GM12892 (cell line): ENCODE results near the gene MAP2K3.

Source experiments
- POLR2A ChIP-seq: IDR thresholded peaks from 2 replicates; pipeline ENCODE4 v1.6.1; 2011; ENCODE audit warnings: low read depth, low read length, control low read depth
- POLR2AphosphoS5 ChIP-seq: IDR thresholded peaks from 2 replicates; pipeline ENCODE4 v1.6.1; 2011; ENCODE audit warnings: low read depth, low read length, control low read depth
- TAF1 ChIP-seq: IDR thresholded peaks from 2 replicates; pipeline ENCODE4 v1.6.1; 2011; ENCODE audit warnings: low read depth, mild to moderate bottlenecking, control low read depth, low read length, borderline replicate concordance

- TF ChIP-seq POLR2AphosphoS5 (no peak), POLR2A (no peak), TAF1 (no peak)
These were observed 4.4 kb upstream of the MAP2K3 start for GRCh38 chr17:21280081-21280518.
